CD4-positive, alpha-beta T cell treated with Interleukin-15 for 4 hours (primary cell): ENCODE measurements around the gene ETNPPL.
"Not testable (repeated sequence)": the region's sequence is repeated elsewhere in the genome, so short reads cannot be mapped to it uniquely, and the experiment has no call there.

ENCODE experiments used
- DNase-seq: peaks from one replicate; pipeline ENCODE4 v3.0.0-alpha.2; 2020; ENCODE audit warnings: low spot score

Gene ETNPPL

GRCh38 chr4:108754327-108754726, 8.5 kb downstream of the ETNPPL start:
- DNase-seq: no peak

DNA sequence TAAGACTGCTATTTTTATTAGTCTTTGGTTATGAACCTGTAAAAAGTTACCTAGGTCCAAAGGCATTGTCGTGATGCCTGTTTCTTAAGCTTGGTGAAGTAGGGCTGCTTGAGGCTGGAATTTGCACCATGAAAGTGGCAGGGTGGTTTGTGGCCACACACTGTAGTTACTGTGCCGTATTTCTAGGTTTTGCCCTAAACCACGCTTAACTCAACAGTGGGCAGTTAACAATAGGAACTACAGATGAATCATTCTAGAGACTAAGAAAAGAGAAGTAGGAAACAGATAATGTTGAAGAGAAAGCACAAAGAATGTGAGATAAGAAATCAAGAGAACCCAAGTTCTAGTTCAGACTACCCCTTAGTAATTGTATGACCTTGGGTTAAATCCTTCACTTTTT, 11.5 kb downstream of the ETNPPL start:
- no peak for DNase-seq

DNA sequence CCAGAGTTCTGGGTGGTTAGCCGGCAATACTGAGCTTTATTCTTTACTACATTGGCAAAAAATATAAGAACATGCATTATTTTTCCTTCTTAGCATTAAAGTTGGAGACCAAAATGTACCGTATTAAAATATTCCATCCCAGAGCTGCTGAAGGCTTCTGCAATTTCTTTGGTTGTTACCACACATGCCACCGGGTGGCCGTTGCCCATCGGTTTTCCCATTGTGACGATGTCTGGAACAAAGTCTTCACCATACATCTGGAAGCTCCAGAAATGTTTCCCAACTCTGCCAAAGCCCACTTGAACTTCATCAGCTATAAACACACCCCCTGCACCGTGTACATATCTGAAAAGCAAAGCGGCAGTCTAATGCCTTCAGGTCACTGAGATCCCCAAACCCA, 13.7 kb downstream of the ETNPPL start:
- no peak for DNase-seq

DNA sequence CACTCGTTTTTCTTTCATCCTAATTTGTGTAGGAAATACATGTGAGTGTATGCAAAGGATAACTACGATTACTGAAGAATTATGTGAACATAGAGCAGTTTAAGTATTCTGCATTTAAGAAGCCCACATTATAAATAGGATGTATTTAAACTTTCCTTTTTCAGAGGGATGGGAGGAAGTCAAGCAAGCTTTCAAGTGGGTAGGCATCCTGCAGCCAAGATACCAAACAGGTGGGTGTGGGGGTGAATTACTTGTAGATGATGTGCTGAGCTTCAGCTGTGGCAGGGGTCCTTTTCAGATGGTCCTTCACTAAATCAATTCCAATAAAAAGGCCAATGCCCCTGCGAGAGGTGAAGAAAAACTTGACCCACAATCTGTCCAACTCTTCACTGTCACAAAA, 16.3 kb downstream of the ETNPPL start:
- no peak for DNase-seq

DNA sequence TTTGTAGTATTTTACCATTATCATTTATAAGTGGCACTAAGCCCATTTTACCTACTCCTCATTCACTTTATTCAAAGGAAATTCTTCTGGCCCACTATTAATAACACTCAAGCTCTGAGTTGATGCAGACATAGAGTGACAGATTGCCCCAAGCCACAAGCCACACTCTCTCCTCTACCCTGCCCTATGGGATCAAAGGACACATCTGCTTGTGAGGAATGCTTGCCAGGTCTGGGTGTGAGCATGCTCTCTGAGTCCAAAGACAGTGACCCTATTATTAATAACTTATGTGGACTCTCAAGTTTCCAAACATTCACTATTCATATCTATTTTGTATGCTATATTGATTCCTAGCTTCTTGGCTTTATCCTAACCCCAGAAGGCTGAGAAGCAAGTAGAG, 18.5 kb downstream of the ETNPPL start:
- no peak for DNase-seq

GRCh38 chr4:108742451-108743420, 20.1 kb downstream of the ETNPPL start:
- no peak for DNase-seq

DNA sequence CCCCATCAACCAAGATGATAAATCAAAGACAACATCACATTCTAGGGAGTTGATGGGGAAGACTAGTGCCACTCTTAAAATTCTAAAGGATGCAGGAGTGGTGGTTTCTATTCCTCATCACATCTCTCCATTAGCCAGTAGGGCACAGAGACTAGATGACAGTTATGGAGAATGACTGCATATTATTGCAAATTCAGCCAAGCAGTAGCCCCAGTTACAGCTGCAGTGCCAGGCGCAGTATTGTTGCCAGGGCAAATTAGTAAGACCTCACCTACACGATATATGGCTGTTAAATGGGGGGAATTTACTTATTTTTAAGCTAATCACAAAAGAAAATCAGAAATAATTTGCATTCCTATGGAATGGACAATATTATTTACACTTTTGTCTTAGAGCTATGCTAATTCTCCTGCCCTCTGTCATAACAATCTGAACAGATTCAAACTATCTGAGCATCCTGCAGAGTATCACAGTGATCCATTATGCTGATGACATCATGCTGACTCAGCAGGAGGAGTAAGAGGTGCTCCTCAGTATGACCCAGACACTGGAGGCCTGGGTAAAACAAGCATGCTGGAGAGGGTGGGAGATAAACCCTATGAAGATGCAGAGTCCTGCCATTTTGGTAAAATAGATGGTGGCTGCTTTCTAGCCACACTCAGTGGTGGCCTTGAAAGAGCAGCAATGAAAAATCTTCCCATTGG, 24.7 kb downstream of the ETNPPL start:
- DNase-seq: no peak

DNA sequence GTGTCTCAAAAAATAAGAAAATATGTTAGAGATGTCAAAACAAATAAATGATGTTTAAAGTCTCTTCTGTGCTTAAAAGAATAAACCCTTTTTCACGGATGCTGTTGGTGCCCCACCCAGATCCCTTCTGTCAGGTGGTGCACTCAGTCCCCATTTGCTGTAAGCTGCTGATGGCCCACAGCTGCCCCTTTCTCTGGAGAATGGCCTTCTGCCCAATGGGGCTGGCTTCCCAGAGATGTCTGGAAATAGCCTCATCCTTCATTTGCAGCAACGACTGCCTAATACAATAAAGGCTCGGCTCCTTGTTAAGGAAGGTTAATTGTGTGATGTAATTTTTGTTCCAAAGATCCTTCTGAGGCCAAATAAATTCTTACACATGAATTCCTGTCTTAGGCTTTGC, 31.8 kb downstream of the ETNPPL start:
- DNase-seq: no peak

DNA sequence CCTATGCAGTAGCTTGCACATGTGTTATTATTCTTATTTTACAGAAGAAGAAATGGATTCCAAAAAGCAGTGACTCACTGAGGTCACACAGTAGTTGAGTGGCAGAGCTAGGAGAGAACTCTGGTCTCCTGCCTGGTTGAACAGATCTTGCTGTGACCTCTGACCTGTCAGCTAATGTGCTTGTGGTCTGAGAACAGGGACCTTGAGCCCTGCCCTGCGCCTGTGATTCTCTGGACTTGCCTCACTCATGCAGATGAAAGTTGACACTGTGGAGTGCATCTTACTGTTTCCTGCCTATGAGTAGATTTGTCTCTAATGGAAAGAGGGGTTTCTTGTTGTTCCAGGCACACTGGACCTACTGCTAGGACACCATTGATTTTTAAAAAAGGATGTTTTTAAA, 32.3 kb downstream of the ETNPPL start:
- no peak for DNase-seq

DNA sequence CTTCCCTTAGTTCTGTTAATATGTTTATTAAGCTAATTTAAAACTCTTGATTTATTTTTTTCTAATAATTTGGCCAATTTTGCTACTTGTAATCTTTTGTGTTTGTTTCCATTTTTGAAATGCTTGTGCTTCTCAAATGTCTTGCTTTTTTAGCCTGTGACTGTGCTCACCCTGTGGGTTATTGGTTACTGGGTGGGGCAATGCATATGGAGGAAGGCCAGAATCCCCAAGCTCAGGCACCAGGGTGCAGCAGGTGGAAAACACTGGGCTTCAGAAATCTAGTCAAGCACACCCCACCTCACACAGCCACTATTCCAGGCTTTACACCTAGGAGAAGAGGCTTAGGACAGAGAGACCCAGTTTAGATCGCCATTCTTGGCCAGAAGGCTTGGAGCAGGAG, 33.1 kb downstream of the ETNPPL start:
- no peak for DNase-seq

DNA sequence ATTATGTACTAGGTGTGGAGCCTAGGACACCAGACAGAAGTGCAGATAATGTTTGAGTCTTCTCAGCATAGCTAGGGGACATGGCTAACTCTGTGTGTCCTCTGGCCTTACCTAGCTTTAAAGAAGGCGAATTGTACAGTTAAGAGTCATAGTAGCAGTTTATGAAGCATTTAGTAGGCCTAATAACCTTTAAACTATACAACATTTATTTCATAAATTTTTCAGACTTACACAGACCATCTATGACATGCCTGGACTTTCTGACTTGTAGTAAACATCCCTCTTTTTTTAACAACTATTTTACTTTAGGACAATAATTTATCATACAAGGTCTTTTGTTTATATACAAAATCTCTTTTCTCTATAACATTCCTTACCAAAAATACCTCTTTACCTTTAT, 37.4 kb downstream of the ETNPPL start:
- DNase-seq: no peak

DNA sequence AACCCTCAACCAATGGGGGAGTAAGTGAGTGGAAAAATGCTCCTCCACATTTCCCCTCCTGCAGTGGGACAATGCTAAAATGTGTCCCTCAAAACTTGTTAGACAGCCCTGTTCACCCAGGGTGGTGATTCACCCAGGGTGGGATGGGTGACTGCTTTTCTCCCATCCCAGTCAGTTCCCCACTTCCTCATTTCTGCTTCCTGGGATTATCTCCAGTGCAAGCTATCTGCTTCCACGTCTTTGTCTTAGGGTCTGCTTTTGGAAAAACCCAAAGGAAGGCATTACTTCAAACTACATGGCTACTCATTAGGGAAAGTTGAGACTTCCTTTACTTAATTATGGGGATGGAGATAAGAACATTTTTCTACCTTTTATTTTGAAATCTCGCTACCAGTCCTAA, 45.5 kb downstream of the ETNPPL start:
- DNase-seq: no peak

GRCh38 chr4:108716340-108716739, 46.5 kb downstream of the ETNPPL start:
- no peak for DNase-seq

GRCh38 chr4:108714880-108715279, 48.0 kb downstream of the ETNPPL start:
- no peak for DNase-seq

- not testable (repeated sequence) for DNase-seq
Observed at GRCh38 chr4:108710578-108710977, 52.3 kb downstream of the ETNPPL start.

DNA sequence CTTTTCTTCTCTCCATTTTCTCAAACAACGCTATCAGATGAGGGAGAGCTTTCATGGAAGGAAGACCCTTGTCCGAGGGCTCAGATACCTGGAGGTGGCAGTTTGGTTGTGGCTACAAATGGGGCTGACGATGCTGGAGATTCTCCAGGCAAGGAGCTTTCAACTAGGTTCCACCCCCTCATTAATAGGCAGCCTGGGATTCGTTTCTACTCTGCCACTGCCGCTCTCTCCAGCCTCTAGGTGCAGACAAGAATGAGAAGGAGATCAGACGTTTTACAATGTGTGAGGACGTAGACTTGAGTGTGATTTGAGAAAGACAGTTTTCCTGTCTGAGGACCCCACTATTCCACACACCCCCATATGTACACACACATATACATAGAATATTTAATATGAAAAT, 53.1 kb downstream of the ETNPPL start:
- DNase-seq: no peak

- no peak for DNase-seq
Observed at GRCh38 chr4:108709234-108709633, 53.6 kb downstream of the ETNPPL start.

DNA sequence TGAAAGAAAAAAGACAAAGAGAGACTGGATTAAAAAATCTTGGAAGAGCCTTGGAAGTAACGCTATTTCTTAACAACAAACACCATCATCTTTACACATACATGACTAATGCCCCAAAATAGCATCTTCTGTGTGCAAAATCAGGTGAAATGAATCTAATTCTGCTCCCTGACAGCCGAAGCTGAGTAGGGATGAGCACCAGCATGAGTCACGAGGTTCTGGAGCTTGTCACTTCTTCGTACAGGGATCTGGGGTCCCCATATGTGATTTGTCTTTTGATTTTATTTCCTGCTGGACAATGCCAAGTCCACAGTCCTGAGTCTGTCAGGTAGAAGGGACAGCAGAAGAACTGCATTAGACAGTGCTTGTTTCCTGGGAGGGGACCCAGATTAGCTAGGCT, 56.6 kb downstream of the ETNPPL start:
- DNase-seq: no peak

DNA sequence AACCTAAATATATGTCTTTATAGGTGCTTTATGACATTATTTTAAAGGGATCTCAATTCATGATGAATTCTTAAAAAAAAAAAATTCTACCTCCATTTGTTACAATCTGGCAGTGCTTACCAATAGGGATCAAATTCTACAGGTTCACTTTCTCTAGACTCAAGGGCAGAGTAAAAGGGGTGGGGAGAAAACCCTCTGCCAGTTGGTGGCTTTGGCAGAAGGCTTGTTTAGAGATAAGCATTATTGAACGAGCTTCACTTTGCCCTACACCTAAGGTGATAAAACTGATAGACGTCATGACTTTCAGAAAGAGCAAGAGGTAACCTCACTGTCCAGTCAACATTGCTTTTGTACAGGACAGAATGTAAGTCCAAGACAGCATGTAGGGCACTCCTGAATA, 58.9 kb downstream of the ETNPPL start:
- no peak for DNase-seq

DNA sequence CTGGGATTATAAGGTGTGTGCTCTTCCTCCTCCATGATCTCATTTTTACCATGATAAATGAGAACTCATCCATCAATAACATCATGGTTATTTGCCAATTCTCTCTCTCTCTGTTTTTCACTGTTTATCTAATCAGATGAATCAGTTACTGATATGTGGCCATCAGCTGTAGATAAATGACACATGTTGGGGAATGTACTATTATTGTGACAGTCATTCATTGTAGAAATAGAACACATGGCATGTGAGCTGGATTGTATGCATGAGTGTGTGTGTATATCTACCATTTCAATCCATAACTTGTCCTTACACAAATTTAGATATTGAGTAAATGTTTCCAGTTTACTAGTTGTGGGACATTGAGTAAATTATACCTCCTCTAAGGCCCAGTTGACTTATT, 59.5 kb downstream of the ETNPPL start:
- no peak for DNase-seq

GRCh38 chr4:108702960-108703359, 59.9 kb downstream of the ETNPPL start:
- no peak for DNase-seq

DNA sequence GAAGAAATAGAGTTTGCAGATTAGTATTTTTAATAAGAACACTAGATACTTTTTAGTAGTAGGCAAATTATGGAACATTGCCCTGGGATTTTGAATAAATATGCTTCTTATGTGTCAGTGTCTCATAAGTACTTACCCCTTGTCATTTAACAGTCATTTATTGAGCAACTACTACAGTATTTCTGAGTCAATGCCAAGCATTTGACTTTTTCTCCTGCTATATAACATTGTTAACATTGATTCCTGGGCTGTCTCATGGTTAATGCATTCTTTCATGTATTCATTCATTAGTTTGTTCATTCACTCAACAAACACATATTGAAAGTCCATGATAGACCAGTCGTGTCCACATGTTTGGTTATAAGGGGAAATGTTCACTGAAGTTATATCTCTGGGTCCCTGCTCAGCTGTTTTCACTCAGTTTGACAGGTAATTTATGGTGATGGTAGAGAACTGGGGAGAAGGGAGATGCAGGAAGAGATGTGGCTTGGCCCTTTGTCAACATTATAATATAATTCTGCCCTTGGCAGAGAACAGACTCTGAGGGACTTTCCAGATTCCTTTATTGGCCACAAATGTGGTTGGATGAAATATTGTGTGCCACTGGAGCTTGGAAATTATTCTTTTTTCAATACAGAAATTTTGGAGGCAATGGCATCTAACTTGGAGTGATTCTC, 62.6 kb downstream of the ETNPPL start:
- no peak for DNase-seq

DNA sequence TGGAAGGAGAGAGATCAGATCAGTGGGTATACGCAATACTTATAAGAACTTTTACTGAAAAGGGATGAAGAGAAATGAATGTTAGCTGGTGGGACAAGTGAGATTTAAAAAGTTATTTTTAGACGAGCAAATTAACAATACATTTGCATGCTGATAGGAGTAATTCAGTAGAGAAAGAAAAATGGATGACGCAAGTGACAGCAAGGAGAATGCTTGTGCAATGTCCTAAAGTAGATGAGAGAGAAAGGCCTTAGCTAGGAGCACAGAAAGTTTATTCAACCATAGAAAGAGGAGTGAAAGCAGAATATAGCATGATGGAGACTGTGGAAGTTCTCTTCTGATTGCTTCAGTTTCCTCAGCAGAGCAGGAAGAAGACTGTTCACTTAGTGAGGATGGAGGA, 66.7 kb downstream of the ETNPPL start:
- no peak for DNase-seq
